Effector memory CD4-positive, alpha-beta T cell (primary cell): ENCODE data around the gene MKX.
A peak's percentile ranks its signal among the peaks of the same experiment; 100 is the strongest.

ENCODE experiments used
- DNase-seq, 3 donors: peaks; one replicate each; pipeline ENCODE4 v3.0.0-alpha.2; 2020
- H3K27ac ChIP-seq: 2 replicates; pipeline ENCODE4 v1.7.0; 2013; ENCODE audit warnings: mild to moderate bottlenecking, low read length, moderate library complexity; ENCODE audit not compliant: insufficient read depth, poor library complexity, severe bottlenecking
- H3K27me3 ChIP-seq: replicated peaks from 2 replicates; pipeline ENCODE4 v1.7.0; 2013; ENCODE audit warnings: mild to moderate bottlenecking, low read length; ENCODE audit not compliant: insufficient read depth, control insufficient read depth, poor library complexity, severe bottlenecking
- H3K36me3 ChIP-seq: 2 replicates; pipeline ENCODE4 v1.7.0; 2013; ENCODE audit warnings: mild to moderate bottlenecking, low read length, moderate library complexity; ENCODE audit not compliant: control insufficient read depth, insufficient read depth
- H3K4me1 ChIP-seq: 2 replicates; pipeline ENCODE4 v1.7.0; 2013; ENCODE audit warnings: low read length, mild to moderate bottlenecking; ENCODE audit not compliant: control insufficient read depth, insufficient read depth, poor library complexity, severe bottlenecking
- H3K4me3 ChIP-seq: 2 replicates; pipeline ENCODE4 v1.7.0; 2013; ENCODE audit warnings: low read length, low read depth, mild to moderate bottlenecking; ENCODE audit not compliant: insufficient read depth, poor library complexity, severe bottlenecking
- H3K9me3 ChIP-seq: 2 replicates; pipeline ENCODE4 v1.7.0; 2013; ENCODE audit warnings: mild to moderate bottlenecking, low read length, moderate library complexity; ENCODE audit not compliant: control insufficient read depth

Gene MKX

GRCh38 chr10:27742195-27743011, 3.2 kb downstream of the MKX start:
- Histone ChIP-seq H3K9me3 (no peaks in the 10 kb centered on the region), H3K36me3 (no peaks in the 10 kb centered on the region), H3K4me1 (peaks cover 57% of the 10 kb centered on the region), H3K27me3 (peaks cover 64% of the 10 kb centered on the region), H3K4me3 (peak overlapping the region; percentile 80), H3K27ac (no peak overlapping the region)
- DNase-seq = peak; percentile 47 to 63 (median 50)

- H3K9me3 ChIP-seq = no peaks in the 10 kb centered on the region
- no peak for DNase-seq
- peaks cover 59% of the 10 kb centered on the region for H3K27me3 ChIP-seq
- H3K27ac ChIP-seq = no peak overlapping the region
- H3K4me3 ChIP-seq = peak overlapping the region; percentile 80
- peaks cover 53% of the 10 kb centered on the region for H3K4me1 ChIP-seq
- H3K36me3 ChIP-seq = no peaks in the 10 kb centered on the region
These were observed 4.2 kb downstream of the MKX start for GRCh38 chr10:27741173-27742091.

GRCh38 chr10:27736396-27736795, 9.2 kb downstream of the MKX start:
- Histone ChIP-seq H3K4me3 (no peak overlapping the region), H3K27me3 (peaks cover 11% of the 10 kb centered on the region), H3K9me3 (no peaks in the 10 kb centered on the region), H3K36me3 (no peaks in the 10 kb centered on the region), H3K27ac (no peak overlapping the region), H3K4me1 (peaks cover 4% of the 10 kb centered on the region)
- no peak for DNase-seq

GRCh38 chr10:27730041-27730440, 15.6 kb downstream of the MKX start:
- no peak overlapping the region for H3K27ac ChIP-seq
- no peaks in the 10 kb centered on the region for H3K4me1 ChIP-seq
- H3K9me3 ChIP-seq = no peaks in the 10 kb centered on the region
- DNase-seq = no peak
- H3K36me3 ChIP-seq = no peaks in the 10 kb centered on the region
- no peaks in the 10 kb centered on the region for H3K27me3 ChIP-seq
- H3K4me3 ChIP-seq = no peak overlapping the region

GRCh38 chr10:27728338-27728737, 17.3 kb downstream of the MKX start:
- Histone ChIP-seq H3K4me1 (no peaks in the 10 kb centered on the region), H3K9me3 (no peaks in the 10 kb centered on the region), H3K36me3 (no peaks in the 10 kb centered on the region), H3K4me3 (no peak overlapping the region), H3K27me3 (no peaks in the 10 kb centered on the region), H3K27ac (no peak overlapping the region)
- no peak for DNase-seq

- Histone ChIP-seq H3K4me3 (no peak overlapping the region), H3K9me3 (no peaks in the 10 kb centered on the region), H3K4me1 (no peaks in the 10 kb centered on the region), H3K36me3 (no peaks in the 10 kb centered on the region), H3K27ac (no peak overlapping the region), H3K27me3 (no peaks in the 10 kb centered on the region)
- no peak for DNase-seq
These were observed 21.3 kb downstream of the MKX start for GRCh38 chr10:27724287-27724686.

- Histone ChIP-seq H3K36me3 (no peaks in the 10 kb centered on the region), H3K9me3 (no peaks in the 10 kb centered on the region), H3K27me3 (no peaks in the 10 kb centered on the region), H3K4me3 (no peak overlapping the region), H3K27ac (no peak overlapping the region), H3K4me1 (no peaks in the 10 kb centered on the region)
- DNase-seq = no peak
These were observed 22.2 kb downstream of the MKX start for GRCh38 chr10:27723436-27723835.

GRCh38 chr10:27720529-27720928, 25.1 kb downstream of the MKX start:
- no peaks in the 10 kb centered on the region for H3K9me3 ChIP-seq
- no peaks in the 10 kb centered on the region for H3K36me3 ChIP-seq
- H3K27me3 ChIP-seq = no peaks in the 10 kb centered on the region
- no peak overlapping the region for H3K4me3 ChIP-seq
- H3K27ac ChIP-seq = no peak overlapping the region
- no peaks in the 10 kb centered on the region for H3K4me1 ChIP-seq
- DNase-seq = no peak

GRCh38 chr10:27719052-27719451, 26.6 kb downstream of the MKX start:
- Histone ChIP-seq H3K27ac (no peak overlapping the region), H3K4me3 (no peak overlapping the region), H3K9me3 (no peaks in the 10 kb centered on the region), H3K27me3 (no peaks in the 10 kb centered on the region), H3K36me3 (no peaks in the 10 kb centered on the region), H3K4me1 (no peaks in the 10 kb centered on the region)
- DNase-seq = no peak

GRCh38 chr10:27717861-27718260, 27.8 kb downstream of the MKX start:
- no peaks in the 10 kb centered on the region for H3K27me3 ChIP-seq
- no peaks in the 10 kb centered on the region for H3K36me3 ChIP-seq
- H3K4me3 ChIP-seq = no peak overlapping the region
- DNase-seq = no peak
- H3K27ac ChIP-seq = no peak overlapping the region
- H3K4me1 ChIP-seq = no peaks in the 10 kb centered on the region
- no peaks in the 10 kb centered on the region for H3K9me3 ChIP-seq
